ENCODE results near the gene MLKL.

- TF ChIP-seq CTCF (IDR thresholded peaks at IDR 0.05): no peak
- TF ChIP-seq POLR2A (IDR thresholded peaks at IDR 0.05): no peak
These were observed 38.6 kb upstream of the MLKL start for GRCh38 chr16:74739275-74739674.
